RWPE1 (cell line): ENCODE results near the gene CASS4.
"Not testable (repeated sequence)": the region's sequence is repeated elsewhere in the genome, so short reads cannot be mapped to it uniquely, and the experiment has no call there.

Experiments used
- CTCF ChIA-PET: fragments of 350-600 bp; sonication (Branson Sonifier 250); formaldehyde crosslinking; extraction: SDS; loops from one replicate; lab custom pipeline; 2021; lab: Yijun Ruan, JAX
- POLR2A ChIA-PET: fragments of 400-600 bp; formaldehyde crosslinking; extraction: SDS; loops from one replicate; lab custom pipeline; 2020; ENCODE audit warnings: antibody characterized with exemption; ENCODE audit not compliant: low non-redundant PET; lab: Yijun Ruan, JAX
- DNase-seq: peaks from one replicate; pipeline ENCODE4 v3.0.0; 2012; ENCODE audit warnings: low spot score
- H3K27ac ChIP-seq: fragments of 450-650 bp; 2 replicates; pipeline ENCODE4 v1.5.1; 2017
- TF ChIP-seq, protein P1 (sequence below): fragments of 450-650 bp; conservative IDR thresholded peaks from 2 replicates; pipeline ENCODE4 v1.5.1; 2017; ENCODE audit warnings: low read depth, mild to moderate bottlenecking

CASS4 gene

DNA sequence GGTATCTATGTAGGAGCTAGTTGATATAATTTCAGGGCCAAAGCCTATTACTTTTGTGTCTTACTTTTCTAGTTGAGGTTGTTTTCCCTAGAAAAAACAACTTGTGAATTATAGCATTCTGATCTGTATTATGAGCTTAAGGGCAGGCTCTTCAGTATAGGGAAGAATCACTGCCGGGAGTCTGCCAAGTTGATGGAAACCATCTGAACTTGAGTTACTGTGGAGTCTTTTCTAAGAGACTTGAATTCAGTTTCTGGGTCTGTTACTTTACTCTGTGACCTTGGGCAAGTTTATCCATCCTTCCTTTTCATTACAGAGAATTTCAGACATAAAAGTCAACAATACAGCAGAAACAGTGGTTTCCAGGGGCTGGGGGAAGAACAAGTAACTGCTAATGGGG lies 2.1 kb upstream of the CASS4 start:
- TF ChIP-seq, protein P1, sequence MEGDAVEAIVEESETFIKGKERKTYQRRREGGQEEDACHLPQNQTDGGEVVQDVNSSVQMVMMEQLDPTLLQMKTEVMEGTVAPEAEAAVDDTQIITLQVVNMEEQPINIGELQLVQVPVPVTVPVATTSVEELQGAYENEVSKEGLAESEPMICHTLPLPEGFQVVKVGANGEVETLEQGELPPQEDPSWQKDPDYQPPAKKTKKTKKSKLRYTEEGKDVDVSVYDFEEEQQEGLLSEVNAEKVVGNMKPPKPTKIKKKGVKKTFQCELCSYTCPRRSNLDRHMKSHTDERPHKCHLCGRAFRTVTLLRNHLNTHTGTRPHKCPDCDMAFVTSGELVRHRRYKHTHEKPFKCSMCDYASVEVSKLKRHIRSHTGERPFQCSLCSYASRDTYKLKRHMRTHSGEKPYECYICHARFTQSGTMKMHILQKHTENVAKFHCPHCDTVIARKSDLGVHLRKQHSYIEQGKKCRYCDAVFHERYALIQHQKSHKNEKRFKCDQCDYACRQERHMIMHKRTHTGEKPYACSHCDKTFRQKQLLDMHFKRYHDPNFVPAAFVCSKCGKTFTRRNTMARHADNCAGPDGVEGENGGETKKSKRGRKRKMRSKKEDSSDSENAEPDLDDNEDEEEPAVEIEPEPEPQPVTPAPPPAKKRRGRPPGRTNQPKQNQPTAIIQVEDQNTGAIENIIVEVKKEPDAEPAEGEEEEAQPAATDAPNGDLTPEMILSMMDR: no peak
- POLR2A ChIA-PET: no interaction called here
- no peak overlapping the region for H3K27ac ChIP-seq
- no peak for DNase-seq
- CTCF ChIA-PET: interaction anchor here (1.0 kb wide), 1 partner anchor 15 kb away, joined by 4 read pairs; no protein-coding TSS in a partner anchor

DNA sequence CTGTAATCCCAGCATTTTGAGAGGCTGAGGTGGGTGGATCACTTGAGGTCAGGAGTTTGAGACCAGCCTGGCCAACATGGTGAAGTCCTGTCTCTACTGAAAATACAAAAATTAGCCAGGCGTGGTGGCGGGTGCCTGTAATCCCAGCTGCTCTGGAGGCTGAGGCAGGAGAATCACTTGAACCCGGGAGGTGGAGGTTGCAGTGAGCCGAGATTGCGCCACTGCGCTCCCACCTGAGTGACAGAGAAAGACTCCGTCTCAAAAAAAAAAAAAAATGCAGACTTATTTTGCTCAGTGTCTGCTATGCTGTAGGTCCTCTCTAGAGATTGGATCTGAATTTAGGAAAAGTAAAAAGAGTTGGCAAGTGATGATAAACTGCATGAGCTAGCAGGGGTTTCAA lies 773 bp upstream of the CASS4 start:
- CTCF ChIA-PET: interaction anchor here (0.6 to 1.0 kb wide), 2 partner anchors 9 to 97 kb away, joined by 3 read pairs; no protein-coding TSS in a partner anchor
- H3K27ac ChIP-seq, POLR2A ChIA-PET, DNase-seq: not testable (repeated sequence)

DNA sequence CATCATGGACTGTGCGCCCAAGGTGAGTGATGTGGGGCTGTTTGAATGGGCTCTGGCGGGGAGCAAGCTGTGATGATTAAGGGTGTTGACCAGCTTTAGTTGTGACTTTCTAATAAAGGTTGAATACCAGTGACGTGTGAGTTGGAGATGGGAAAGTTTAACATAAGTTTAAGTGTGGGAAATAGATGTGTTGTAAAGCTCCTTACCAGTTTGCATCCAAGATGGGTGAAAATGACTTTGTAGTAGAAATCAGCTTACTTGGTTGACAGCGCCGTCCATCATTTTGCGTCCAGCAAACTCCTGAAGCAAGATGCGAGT lies 372 bp downstream of the CASS4 start:
- ChIA-PET CTCF (interaction anchor here (0.7 kb wide), 1 partner anchor 138 kb away, joined by 3 read pairs; no protein-coding TSS in a partner anchor), POLR2A (no interaction called here)
- TF ChIP-seq, protein P1: no peak

DNA sequence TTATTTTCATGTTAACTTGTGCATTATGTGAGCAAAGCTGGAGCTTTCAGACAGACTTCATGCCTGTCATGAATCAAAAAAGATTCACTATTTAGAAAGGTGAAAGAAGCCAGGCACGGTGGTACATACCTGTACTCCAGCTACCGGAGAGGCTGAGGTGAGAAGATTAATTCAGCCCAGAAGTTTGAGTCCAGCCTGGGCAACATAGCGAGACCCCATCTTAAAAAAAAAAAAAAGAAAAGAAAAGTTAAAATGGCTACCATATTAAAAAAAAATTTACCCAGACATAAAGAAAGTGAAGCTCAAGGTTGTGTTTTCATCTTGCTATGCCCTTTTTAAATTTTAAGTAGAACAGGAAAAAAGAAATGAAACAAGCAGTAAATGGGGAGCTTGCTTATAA lies 889 bp downstream of the CASS4 start:
- H3K27ac ChIP-seq: no peak overlapping the region
- ChIA-PET CTCF (interaction anchor here (0.9 to 1.6 kb wide), 2 partner anchors 11 to 12 kb away, joined by 3 to 4 read pairs; no protein-coding TSS in a partner anchor), POLR2A (no interaction called here)
- TF ChIP-seq, protein P1: no peak
- no peak for DNase-seq

More for the DNA sequence above, 372 bp downstream of the CASS4 start:
- no peak overlapping the region for H3K27ac ChIP-seq
- DNase-seq: no peak

DNA sequence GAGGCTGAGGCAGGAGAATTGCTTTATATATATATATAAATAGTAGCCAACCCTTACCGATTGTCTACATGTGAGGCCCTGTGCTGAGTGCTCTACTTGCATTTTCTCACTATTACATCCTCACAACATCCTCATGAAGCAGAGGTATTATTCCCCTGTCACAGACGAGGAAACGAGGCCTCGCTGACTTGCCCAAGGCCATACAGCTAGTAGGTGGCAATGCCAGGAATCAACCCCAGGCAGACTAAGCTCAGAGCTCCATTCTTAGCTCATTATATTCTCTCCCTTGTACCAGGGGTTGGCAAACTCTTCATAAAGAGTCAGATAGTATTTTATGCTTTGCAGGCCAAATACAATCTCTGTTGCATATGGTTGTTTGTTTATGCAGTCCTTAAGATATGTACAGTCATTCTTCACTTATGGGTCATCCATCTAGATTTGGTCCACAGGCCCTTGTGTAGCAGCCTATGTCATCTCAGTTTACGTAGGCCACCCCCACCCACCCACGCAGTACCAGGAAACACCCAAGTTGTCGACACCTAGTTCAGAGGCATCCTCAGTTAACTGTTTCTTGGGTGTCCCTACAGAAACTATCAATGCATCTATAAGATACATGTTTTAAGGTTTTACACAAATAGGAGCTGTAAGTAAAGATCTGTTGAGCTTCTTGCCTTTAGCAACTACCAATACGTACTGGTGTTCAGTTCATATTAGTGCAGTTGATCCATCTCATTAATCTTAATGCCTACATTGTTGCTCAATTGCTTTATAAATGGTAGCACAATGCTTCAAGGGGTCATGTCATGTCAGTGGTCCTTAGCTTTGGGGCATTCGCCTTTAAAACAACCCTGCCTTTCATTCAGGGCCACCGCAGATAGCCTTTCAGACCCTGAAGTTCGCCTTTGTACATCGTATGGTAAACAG lies 3.0 kb downstream of the CASS4 start:
- TF ChIP-seq, protein P1: no peak
- ChIA-PET CTCF (interaction anchor here (0.8 to 1.6 kb wide), 2 partner anchors 9 to 17 kb away, joined by 3 read pairs; no protein-coding TSS in a partner anchor), POLR2A (no interaction called here)
- H3K27ac ChIP-seq: no peak overlapping the region
- DNase-seq: no peak

DNA sequence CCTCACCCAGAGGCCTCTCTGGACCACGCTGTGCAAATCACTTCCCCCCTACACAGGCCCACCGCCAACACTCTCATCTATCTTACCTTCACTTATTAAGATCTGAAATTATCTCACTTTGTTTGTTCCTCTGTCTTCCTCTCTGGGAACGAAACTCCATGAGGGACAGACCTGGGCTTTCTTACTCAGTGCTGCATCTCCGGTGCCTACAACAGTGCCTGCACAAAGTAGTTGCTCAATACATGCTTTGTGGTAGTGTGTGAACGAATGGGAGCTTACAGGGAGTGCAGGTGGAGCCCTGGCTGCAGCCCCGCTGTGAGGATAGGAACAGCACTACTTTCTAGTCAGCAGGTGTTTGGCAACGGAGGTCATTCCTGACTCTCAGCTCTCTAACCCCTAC lies 5.3 kb downstream of the CASS4 start:
- ChIA-PET POLR2A (interaction anchor here (0.6 kb wide), 1 partner anchor 21 kb away, joined by 4 read pairs; no protein-coding TSS in a partner anchor), CTCF (interaction anchor here (1.0 to 1.1 kb wide), 2 partner anchors 19 to 133 kb away, joined by 3 read pairs; no protein-coding TSS in a partner anchor)
- TF ChIP-seq, protein P1: no peak
- H3K27ac ChIP-seq: no peak overlapping the region
- DNase-seq: no peak
